MM.1S (cell line): ENCODE results near the gene MLLT10.

Source experiments
- DNase-seq: peaks from one replicate; pipeline ENCODE4 v3.0.0-alpha.2; 2015
- H2AFZ ChIP-seq: fragments of 300-600 bp; sonication (generic); 2 replicates; pipeline ENCODE4 v1.6.0; 2016; ENCODE audit warnings: antibody characterized with exemption, low read length
- H3F3A ChIP-seq: fragments of 300-600 bp; sonication (generic); 2 replicates; pipeline ENCODE4 v1.6.1; 2016; ENCODE audit warnings: mild to moderate bottlenecking, antibody characterized with exemption, low read length, moderate library complexity, mixed read lengths; ENCODE audit not compliant: insufficient read depth
- H3K27ac ChIP-seq: fragments of 300-600 bp; sonication (generic); 2 replicates; pipeline ENCODE4 v1.5.1; 2016; ENCODE audit warnings: mild to moderate bottlenecking, low read length
- H3K27me3 ChIP-seq: fragments of 300-600 bp; sonication (generic); replicated peaks from 2 replicates; pipeline ENCODE4 v1.6.0; 2016; ENCODE audit warnings: low read length; ENCODE audit not compliant: insufficient read depth
- H3K36me3 ChIP-seq: fragments of 300-600 bp; sonication (generic); replicated peaks from 2 replicates; pipeline ENCODE4 v1.6.1; 2016; ENCODE audit warnings: mild to moderate bottlenecking, low read length, mixed read lengths; ENCODE audit not compliant: insufficient read depth
- H3K4me1 ChIP-seq: fragments of 300-600 bp; sonication (generic); 2 replicates; pipeline ENCODE4 v1.6.1; 2016; ENCODE audit warnings: low read length, mixed read lengths
- H3K4me2 ChIP-seq: fragments of 300-600 bp; sonication (generic); 2 replicates; pipeline ENCODE4 v1.6.0; 2016; ENCODE audit warnings: low read depth, low read length
- H3K4me3 ChIP-seq: fragments of 300-600 bp; sonication (generic); 2 replicates; pipeline ENCODE4 v1.5.1; 2016; ENCODE audit warnings: low read length, mixed read lengths
- H3K79me2 ChIP-seq: fragments of 300-600 bp; sonication (generic); 2 replicates; pipeline ENCODE4 v1.6.1; 2016; ENCODE audit warnings: mixed run types, low read length, mixed read lengths
- H3K9ac ChIP-seq: fragments of 300-600 bp; sonication (generic); 2 replicates; pipeline ENCODE4 v1.6.1; 2016; ENCODE audit warnings: low read length, mixed read lengths
- H3K9me2 ChIP-seq: fragments of 300-600 bp; sonication (generic); replicated peaks from 2 replicates; pipeline ENCODE4 v1.6.1; 2016; ENCODE audit warnings: mild to moderate bottlenecking, low read length, mixed read lengths; ENCODE audit not compliant: insufficient read depth
- H3K9me3 ChIP-seq: fragments of 300-600 bp; sonication (generic); replicated peaks from 2 replicates; pipeline ENCODE4 v1.6.1; 2016; ENCODE audit warnings: mild to moderate bottlenecking, low read length, mixed read lengths; ENCODE audit not compliant: insufficient read depth
- H4K20me1 ChIP-seq: fragments of 300-600 bp; sonication (generic); 2 replicates; pipeline ENCODE4 v1.6.1; 2016; ENCODE audit warnings: mild to moderate bottlenecking, low read length, moderate library complexity, mixed read lengths; ENCODE audit not compliant: insufficient read depth
- CTCF ChIP-seq: fragments of 300-600 bp; sonication (generic); IDR thresholded peaks from 2 replicates; pipeline ENCODE4 v1.5.1; 2016; ENCODE audit warnings: antibody characterized with exemption, low read length, mixed read lengths
- EZH2 ChIP-seq: fragments of 300-600 bp; sonication (generic); optimal IDR thresholded peaks from 2 replicates; pipeline ENCODE3; 2017; ENCODE audit warnings: low read depth, mild to moderate bottlenecking, antibody characterized with exemption, low read length, mixed read lengths
- EZH2phosphoT487 ChIP-seq: fragments of 300-600 bp; sonication (generic); IDR thresholded peaks from 2 replicates; pipeline ENCODE4 v1.6.1; 2018; ENCODE audit warnings: antibody characterized with exemption, low read length

Gene MLLT10

DNA sequence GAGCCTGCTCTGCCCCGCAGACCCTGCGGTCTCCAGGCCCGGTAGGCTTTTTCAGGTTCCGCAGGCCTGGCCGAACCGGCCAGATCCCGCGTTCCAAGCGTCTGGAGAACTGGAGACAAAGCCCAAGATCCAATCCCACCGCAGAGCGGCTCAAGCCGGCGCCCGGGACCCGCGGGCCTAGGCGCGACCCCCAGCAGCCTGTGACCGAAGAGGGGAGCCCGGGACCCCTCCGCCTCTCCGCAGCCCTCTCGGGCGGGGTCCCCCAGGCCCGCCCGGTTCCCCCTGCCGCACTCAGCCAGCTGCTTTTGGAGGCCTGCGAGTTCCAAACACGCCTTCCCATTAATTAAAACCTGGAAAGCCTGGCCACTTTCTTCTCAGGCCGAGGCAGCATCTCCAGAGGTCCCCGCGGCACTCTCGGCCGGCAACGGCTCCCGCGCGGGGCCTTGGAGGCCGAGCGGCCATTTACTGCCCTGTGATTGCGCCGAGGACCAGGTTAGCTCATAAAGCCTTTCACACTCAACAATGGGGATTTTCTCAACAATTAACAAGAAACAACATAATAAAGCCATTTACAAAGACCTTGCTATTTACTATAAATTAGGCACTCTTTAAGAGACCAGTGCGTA is 25.2 kb upstream of the MLLT10 start:
- H3K4me1 ChIP-seq, result no peaks in the 10 kb centered on the region
- H3K79me2 ChIP-seq, result no peaks in the 10 kb centered on the region
- no peak overlapping the region for H3K9ac ChIP-seq
- no peaks in the 10 kb centered on the region for H3K9me3 ChIP-seq
- H3K27ac ChIP-seq, result no peak overlapping the region
- H4K20me1 ChIP-seq, result no peaks in the 10 kb centered on the region
- H3K4me3 ChIP-seq, result no peak overlapping the region
- H3K9me2 ChIP-seq, result no peaks in the 10 kb centered on the region
- H3K27me3 ChIP-seq, result no peaks in the 10 kb centered on the region
- no peaks in the 10 kb centered on the region for H3K36me3 ChIP-seq
- TF ChIP-seq EZH2phosphoT487 (no peak), CTCF (no peak), EZH2 (no peak)
- DNase-seq, result no peak
- no peak overlapping the region for H3K4me2 ChIP-seq
- H3F3A ChIP-seq, result no peaks in the 10 kb centered on the region
- H2AFZ ChIP-seq, result no peak overlapping the region

DNA sequence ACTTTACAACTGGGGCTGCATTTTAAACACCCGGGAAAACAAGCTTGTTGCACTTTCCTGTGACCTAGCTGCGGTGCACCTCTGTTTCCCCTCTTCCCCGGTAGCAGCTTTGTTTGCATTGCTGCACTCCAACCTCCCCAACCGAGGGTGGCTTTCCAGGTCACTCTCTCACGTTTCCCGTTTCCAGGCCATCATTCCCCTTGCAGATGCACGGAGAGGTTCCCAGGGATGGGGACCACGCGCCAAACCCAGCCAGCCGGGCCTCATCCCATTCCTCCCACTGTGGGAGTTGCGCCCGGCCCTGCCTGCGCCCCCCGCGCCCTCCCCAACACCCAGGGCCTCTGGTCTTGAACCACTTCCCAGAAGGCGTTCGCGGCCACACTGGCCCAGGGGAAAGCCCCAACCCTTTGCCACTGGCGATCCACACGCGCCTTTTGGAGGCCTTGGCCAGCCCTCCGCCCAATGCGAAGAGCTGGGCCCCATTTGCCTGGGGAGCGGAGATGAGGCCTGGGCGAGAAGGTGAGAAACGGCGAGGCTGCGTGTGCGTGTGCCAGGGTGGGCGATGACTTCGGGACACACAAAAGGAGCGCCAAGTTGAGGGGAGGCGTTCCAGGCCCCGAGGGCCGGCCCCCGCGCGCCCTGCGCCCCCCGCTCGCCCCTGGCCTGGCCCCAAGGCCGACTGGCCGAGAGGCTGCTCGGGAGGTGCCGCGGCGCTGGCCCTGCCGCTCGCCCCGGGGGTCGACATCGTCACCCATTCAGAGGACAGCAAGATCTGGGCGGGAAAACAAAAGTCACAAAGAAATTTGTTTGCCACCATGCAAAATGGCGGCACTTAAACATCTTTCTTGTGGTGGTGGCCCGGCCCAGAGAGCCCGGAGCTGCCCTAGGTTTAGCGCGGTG is 24.4 kb upstream of the MLLT10 start:
- Histone ChIP-seq H3K27ac (no peak overlapping the region), H3K4me2 (no peak overlapping the region), H2AFZ (no peak overlapping the region), H3F3A (no peaks in the 10 kb centered on the region), H3K9ac (no peak overlapping the region), H3K36me3 (no peaks in the 10 kb centered on the region), H3K9me2 (no peaks in the 10 kb centered on the region), H3K4me1 (no peaks in the 10 kb centered on the region), H4K20me1 (no peaks in the 10 kb centered on the region), H3K79me2 (no peaks in the 10 kb centered on the region), H3K27me3 (no peaks in the 10 kb centered on the region), H3K9me3 (no peaks in the 10 kb centered on the region), H3K4me3 (no peak overlapping the region)
- DNase-seq, result no peak
- no peak for TF ChIP-seq EZH2phosphoT487
- TF ChIP-seq EZH2, result no peak
- no peak for TF ChIP-seq CTCF

DNA sequence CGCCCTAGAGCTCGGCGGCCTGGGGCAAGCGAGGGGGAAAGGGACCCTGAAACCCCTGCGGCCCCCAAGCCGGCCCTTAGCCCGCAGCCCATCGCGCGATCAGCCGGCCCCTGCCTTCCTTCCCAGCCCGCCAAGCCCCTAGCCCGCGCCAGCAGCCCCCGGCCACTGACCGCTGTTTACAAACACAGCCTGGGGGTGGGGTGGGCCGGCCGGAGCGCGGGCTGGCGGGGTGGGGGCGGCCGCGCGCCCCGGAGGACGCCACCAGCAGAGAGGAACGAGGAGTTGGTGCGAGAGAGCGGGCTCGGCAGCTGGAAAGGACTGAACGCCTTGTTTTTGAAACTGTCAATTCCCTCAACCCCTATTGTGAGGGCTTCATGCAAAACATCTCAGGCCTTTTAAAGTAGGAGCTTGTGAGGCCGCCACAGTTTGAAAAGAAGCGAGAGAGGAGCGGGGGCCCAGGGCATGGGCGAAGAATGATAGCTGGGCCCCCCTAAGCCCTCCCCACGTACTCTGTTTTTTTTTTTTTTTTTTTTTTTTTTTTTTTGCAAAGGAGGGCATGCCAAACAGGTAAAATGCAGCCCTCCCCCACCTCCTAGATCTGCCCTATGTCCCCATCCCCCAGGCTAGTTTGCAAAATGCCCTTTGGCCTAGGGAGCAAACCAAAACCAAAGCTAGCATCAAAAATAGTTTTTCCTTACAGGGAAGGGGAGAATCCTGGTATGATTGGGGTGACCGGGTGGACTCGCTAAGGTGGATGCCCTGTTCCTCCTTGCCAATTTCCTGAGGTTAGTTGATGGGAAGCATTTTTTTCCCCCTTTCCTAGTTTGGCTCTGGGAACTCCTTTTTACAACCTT is 23.6 kb upstream of the MLLT10 start:
- no peak overlapping the region for H2AFZ ChIP-seq
- H3K27ac ChIP-seq, result no peak overlapping the region
- H3K79me2 ChIP-seq, result no peaks in the 10 kb centered on the region
- H3K9me3 ChIP-seq, result no peaks in the 10 kb centered on the region
- peaks cover 6% of the 10 kb centered on the region; the same call in 1 of the 2 replicates for H3K27me3 ChIP-seq
- DNase-seq, result no peak
- no peaks in the 10 kb centered on the region for H3K36me3 ChIP-seq
- no peaks in the 10 kb centered on the region for H3K4me1 ChIP-seq
- no peak for TF ChIP-seq EZH2
- no peak for TF ChIP-seq CTCF
- TF ChIP-seq EZH2phosphoT487, result no peak
- H3K4me2 ChIP-seq, result no peak overlapping the region
- H3K9me2 ChIP-seq, result no peaks in the 10 kb centered on the region
- 0 out of 2 replicates have a peak, but pooled peaks cover under 1% of the 10 kb centered on the region for H3F3A ChIP-seq
- H4K20me1 ChIP-seq, result no peaks in the 10 kb centered on the region
- H3K4me3 ChIP-seq, result no peak overlapping the region
- H3K9ac ChIP-seq, result no peak overlapping the region
